Right hindlimb (tissue), 1 donor: ENCODE results near the gene RNF123.

Source experiments
- DNase-seq: peaks from one replicate; pipeline ENCODE4 v3.0.0-alpha.2; 2018

RNF123 gene

DNA sequence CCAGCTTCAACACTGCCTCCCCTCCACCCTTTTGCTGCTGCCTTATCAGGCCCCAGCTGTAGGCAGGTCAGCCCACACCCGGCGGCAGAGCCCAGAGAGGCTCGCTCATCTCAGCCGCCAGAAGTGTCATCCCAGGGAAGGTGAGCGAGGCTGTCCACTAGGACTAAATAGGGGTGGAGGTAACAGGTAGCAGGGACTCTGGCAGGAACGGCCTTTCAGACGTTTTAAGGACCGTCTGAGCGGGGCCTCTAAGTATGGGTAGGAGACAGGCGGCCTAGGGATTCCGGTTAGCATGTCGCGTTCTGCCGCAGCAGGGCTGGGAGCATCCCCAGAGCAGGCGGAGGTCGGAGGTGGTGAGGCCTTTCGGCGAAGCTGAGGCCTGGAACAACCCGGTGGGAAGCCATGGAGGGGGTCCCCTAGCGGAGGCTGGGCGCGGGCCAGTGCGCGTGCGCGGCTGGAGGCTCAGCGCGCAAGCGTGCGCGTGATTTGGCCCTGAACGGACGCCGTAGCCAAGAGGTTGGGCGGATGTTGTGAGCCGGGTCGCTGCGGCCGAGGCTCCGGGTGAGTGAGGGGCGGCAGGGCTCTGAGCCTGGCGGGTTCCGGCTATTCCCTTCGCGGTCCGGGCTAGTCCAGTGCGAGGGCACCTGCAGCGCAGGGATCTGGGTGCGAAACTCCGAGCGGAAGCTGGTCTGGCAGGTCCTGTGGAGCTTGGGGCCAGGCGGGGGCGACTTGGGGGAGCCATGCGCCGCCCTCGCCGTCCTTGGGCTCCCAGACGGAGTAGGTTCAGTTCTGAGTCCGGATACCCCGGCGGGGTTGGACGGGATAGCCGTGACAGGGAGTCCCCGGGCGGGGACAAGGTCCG is at the start of gene RNF123, which contains the start of gene MST1:
TSS of gene RNF123 (plus strand) at position 512 of the 862 bp plus-strand sequence. CDS start 1,609 bp downstream, outside the sequence.
TSS of gene MST1 (minus strand) at position 429 of the 862 bp plus-strand sequence. CDS start 783 bp downstream, outside the sequence.
- peak; percentile 94 for DNase-seq

- no peak for DNase-seq
These were observed 48.1 kb upstream of the RNF123 start for GRCh38 chr3:49641292-49641691.

- DNase-seq, result no peak
These were observed 47.2 kb upstream of the RNF123 start for GRCh38 chr3:49641921-49642707.

DNA sequence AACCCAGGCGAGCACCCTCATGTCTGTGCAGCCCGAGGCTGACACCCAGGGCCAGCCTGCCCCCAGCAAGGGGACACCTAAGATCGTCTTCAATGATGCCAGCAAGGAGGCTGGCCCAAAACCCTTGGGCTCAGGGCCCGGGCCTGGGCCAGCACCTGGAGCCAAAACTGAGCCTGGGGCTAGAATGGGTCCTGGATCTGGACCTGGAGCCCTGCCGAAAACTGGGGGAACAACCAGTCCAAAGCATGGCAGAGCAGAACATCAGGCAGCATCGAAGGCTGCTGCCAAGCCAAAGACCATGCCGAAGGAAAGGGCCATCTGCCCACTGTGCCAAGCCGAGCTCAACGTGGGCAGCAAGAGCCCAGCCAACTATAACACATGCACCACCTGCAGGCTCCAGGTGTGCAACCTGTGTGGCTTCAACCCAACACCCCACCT is 46.6 kb upstream of the RNF123 start:
- DNase-seq, result no peak

DNA sequence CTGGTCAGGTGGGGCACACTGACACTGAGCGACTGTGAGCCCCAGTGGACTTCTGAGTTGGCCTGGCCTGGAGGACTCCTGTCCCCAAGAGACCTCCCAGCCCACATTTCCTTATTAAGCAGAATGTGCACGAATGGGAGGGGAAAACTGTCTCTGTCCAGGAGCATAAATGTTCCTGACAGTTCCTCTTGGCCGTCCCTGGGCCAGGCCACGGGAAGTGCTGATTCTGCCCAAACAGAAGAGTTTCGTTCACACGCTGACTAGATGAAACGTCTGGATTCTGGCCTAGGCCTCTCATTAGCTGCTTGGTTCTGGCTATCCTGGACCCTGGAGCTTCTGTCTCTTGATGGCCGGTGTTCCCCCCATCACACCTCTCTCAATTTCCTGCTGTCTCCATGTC is 44.7 kb upstream of the RNF123 start:
- no peak for DNase-seq

GRCh38 chr3:49646236-49646635 is 43.1 kb upstream of the RNF123 start:
- DNase-seq, result no peak

DNA sequence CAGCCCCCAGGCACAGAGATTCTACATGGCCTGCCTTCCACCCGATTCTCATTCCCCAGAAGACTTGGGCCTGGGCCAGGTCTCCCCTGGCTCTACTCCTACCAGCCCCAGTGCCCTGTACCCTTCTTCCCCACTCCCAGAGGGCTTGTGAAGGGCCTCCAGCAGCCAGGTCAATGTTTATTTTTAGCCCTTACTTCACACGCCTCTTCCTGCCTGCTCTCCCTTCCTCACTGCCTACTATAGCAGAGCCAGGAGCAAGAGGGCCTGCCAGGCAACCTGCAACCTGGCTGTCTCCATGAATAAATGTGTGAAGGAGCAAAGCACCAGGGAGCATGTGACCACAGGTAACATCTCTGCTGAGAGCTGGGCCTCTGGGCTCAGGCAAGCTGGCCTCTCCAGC is 41.6 kb upstream of the RNF123 start:
- no peak for DNase-seq

DNA sequence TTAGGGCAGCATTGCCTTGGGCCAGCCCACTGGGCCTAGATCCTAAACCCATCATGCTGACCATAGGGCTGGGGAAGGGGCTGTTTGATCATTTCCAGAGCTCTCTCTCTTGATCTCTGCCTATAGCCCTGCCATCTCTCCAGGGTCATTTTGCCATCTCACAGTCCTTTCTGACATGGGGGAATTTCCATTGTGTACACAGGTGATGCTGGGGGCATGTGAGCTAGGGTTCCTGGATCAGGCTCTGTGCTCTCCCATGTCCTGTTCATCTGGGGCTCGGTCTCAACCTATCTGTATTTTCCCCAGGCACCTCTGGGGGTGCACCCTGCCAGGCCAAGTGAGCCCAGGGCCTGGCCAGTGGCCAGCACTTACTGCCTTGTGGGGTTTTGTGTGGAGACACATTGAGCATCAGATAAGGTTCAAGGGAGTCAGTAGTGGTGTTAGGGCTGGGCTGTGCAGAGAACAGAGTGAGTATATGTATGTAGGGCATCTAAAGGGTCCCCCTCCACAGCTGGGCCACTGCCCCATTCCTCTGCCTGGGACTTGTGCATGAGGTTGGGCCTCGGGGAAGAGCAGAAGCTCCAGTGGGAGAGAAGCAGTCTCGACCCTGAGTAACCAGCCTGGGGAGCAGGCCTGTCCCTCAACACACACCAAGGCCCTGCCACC is 40.9 kb upstream of the RNF123 start:
- no peak for DNase-seq

- DNase-seq, result no peak
These were observed 39.8 kb upstream of the RNF123 start for GRCh38 chr3:49649576-49649975.

DNA sequence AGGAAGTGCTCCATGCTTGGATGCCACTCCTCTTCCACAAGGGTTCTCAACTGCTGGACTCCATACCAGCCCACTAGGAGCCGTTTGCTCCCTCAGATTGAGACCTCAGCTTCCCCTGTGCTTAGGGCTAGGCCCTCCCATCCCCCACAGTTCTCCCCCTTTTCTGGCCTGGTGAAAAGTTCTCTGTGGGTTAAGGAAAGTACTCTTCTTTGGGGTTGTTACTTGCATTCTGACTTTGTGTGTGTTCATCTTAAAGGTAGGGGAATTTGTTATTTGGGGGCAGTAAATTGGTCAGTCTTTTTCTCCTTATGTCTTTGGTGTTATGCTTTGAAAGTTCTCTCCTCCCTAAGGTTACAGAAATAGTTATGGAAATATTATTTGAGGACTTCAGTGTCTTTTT is 39.2 kb upstream of the RNF123 start:
- DNase-seq, result no peak

- peak; percentile 41 for DNase-seq
These were observed 38.7 kb upstream of the RNF123 start for GRCh38 chr3:49650637-49651036.

DNA sequence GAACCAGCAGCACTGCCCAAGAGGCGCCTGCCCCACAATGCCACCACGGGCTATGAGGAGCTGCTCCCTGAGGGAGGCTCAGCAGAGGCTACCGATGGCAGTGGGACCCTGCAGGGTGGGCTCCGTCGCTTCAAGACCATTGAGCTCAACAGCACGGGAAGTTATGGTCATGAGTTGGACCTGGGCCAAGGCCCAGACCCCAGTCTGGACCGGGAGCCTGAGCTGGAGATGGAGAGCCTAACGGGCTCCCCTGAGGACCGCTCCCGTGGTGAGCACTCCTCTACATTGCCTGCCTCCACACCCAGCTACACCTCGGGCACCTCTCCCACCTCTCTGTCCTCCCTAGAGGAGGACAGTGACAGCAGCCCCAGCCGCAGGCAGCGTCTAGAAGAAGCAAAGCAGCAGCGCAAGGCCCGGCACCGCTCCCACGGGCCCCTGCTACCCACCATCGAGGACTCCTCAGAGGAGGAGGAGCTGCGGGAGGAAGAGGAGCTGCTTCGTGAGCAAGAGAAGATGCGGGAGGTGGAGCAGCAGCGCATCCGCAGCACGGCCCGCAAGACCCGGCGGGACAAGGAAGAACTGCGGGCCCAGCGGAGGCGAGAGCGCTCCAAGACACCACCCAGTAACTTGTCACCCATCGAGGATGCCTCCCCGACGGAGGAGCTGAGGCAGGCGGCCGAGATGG is 37.0 kb upstream of the RNF123 start:
- DNase-seq, result no peak

- DNase-seq, result no peak
These were observed 36.4 kb upstream of the RNF123 start for GRCh38 chr3:49652903-49653415.

DNA sequence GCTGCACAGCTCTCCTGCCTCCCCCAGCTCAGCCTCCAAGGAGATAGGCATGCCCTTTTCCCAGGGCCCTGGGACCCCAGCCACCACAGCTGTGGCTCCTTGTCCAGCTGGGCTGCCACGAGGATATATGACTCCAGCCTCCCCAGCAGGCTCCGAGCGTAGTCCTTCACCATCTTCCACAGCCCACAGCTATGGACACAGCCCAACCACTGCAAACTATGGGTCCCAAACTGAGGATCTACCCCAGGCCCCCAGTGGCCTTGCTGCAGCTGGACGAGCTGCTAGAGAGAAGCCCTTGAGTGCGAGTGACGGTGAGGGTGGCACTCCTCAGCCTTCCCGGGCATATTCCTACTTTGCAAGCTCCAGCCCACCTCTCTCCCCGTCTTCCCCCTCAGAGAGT is 35.7 kb upstream of the RNF123 start:
- no peak for DNase-seq

- DNase-seq, result no peak
These were observed 35.1 kb upstream of the RNF123 start for GRCh38 chr3:49654176-49654825.

DNA sequence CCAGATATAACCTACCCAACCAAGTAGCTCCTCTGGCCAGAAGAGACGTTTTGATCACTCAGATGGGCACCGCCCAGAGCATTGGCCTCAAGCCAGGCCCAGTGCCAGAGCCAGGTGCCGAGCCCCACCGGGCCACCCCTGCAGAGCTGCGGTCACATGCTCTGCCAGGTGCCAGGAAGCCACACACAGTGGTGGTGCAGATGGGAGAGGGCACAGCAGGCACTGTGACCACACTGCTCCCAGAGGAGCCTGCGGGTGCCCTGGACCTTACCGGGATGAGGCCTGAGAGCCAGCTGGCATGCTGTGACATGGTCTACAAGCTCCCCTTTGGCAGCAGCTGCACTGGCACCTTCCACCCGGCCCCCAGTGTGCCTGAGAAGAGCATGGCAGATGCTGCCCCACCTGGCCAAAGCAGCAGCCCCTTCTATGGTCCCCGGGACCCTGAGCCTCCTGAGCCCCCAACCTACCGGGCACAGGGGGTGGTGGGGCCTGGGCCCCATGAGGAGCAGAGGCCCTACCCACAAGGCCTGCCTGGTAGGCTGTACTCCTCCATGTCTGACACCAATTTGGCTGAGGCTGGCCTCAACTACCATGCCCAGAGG is 34.3 kb upstream of the RNF123 start:
- no peak for DNase-seq

DNA sequence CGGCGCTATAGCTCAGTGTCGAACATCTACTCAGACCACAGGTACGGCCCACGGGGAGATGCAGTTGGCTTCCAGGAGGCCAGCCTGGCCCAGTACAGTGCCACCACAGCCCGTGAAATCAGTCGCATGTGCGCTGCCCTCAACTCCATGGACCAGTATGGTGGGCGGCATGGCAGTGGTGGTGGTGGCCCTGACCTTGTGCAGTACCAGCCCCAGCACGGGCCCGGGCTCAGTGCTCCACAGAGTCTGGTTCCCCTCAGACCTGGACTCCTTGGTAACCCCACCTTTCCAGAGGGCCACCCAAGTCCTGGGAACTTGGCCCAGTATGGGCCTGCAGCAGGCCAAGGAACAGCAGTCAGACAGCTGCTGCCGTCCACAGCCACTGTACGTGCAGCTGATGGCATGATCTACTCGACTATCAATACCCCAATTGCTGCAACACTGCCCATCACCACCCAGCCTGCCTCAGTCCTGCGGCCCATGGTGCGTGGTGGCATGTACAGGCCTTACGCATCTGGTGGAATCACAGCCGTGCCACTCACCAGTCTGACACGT is 33.5 kb upstream of the RNF123 start:
- DNase-seq, result no peak

- DNase-seq, result peak; percentile 47
These were observed 32.7 kb upstream of the RNF123 start for GRCh38 chr3:49656541-49657112.

DNA sequence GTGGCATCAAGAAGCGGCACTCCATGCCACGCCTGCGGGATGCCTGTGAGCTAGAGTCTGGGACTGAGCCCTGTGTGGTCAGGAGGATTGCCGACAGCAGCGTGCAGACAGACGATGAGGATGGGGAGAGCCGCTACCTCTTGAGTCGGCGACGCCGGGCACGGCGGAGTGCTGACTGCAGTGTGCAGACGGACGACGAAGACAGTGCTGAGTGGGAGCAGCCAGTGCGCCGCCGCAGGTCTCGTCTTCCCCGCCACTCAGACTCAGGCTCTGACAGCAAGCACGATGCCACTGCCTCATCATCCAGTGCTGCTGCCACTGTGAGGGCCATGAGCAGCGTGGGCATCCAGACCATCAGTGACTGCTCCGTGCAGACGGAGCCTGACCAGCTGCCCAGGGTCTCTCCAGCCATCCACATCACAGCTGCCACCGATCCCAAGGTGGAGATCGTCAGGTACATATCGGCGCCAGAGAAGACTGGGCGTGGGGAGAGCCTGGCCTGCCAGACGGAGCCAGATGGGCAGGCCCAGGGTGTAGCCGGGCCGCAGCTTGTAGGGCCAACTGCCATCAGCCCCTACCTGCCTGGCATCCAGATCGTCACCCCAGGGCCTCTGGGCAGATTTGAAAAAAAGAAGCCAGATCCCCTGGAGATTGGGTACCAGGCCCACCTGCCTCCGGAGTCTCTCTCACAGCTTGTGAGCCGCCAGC is 32.0 kb upstream of the RNF123 start:
- DNase-seq, result no peak

- no peak for DNase-seq
These were observed 30.6 kb upstream of the RNF123 start for GRCh38 chr3:49658711-49659110.
